HG03175 (cell line): Measurements from ENCODE around the gene RAB11FIP2.
"Not testable (repeated sequence)": the region's sequence is repeated elsewhere in the genome, so short reads cannot be mapped to it uniquely, and the experiment has no call there.

Source experiments
- ATAC-seq: cut with Tn5 transposase; IDR thresholded peaks from one replicate; pipeline ENCODE4 v1.9.1; 2021; ENCODE audit warnings: mild to moderate bottlenecking, moderate library complexity; ENCODE audit not compliant: unreplicated experiment

The RAB11FIP2 gene

GRCh38 chr10:118046395-118047156, at the start of gene RAB11FIP2:
Gene RAB11FIP2 (minus strand): TSS chr10:118046941. CDS start chr10:118046163, 778 bp downstream.
- peak; percentile 97 for ATAC-seq

GRCh38 chr10:118096022-118096421, 49.3 kb upstream of the RAB11FIP2 start:
- ATAC-seq: no peak

GRCh38 chr10:118092209-118092608, 45.5 kb upstream of the RAB11FIP2 start:
- no peak for ATAC-seq

- no peak for ATAC-seq
Measured at GRCh38 chr10:118080817-118081216, 34.1 kb upstream of the RAB11FIP2 start.

- no peak for ATAC-seq
Measured at GRCh38 chr10:118076705-118077104, 30.0 kb upstream of the RAB11FIP2 start.

GRCh38 chr10:118072840-118073239, 26.1 kb upstream of the RAB11FIP2 start:
- no peak for ATAC-seq

GRCh38 chr10:118067389-118067788, 20.6 kb upstream of the RAB11FIP2 start:
- ATAC-seq: not testable (repeated sequence)

- no peak for ATAC-seq
Measured at GRCh38 chr10:118062798-118063238, 16.1 kb upstream of the RAB11FIP2 start.

- ATAC-seq: no peak
Measured at GRCh38 chr10:118058371-118058770, 11.6 kb upstream of the RAB11FIP2 start.

GRCh38 chr10:118057361-118057760, 10.6 kb upstream of the RAB11FIP2 start:
- no peak for ATAC-seq

- ATAC-seq: no peak
Measured at GRCh38 chr10:118054383-118054782, 7.6 kb upstream of the RAB11FIP2 start.

GRCh38 chr10:118052816-118053215, 6.1 kb upstream of the RAB11FIP2 start:
- no peak for ATAC-seq

GRCh38 chr10:118047880-118048279, 1.1 kb upstream of the RAB11FIP2 start:
- no peak for ATAC-seq

GRCh38 chr10:118047157-118047719, 497 bp upstream of the RAB11FIP2 start:
- ATAC-seq: peak; percentile 28

GRCh38 chr10:118045837-118046394, 825 bp downstream of the RAB11FIP2 start:
- ATAC-seq: peak; percentile 25

GRCh38 chr10:118045158-118045836, 1.4 kb downstream of the RAB11FIP2 start:
- no peak for ATAC-seq

GRCh38 chr10:118042827-118043242, 3.9 kb downstream of the RAB11FIP2 start:
- ATAC-seq: no peak

- no peak for ATAC-seq
Measured at GRCh38 chr10:118042336-118042735, 4.4 kb downstream of the RAB11FIP2 start.

- ATAC-seq: no peak
Measured at GRCh38 chr10:118041316-118041715, 5.4 kb downstream of the RAB11FIP2 start.

- ATAC-seq: no peak
Measured at GRCh38 chr10:118036281-118036875, 10.4 kb downstream of the RAB11FIP2 start.

- ATAC-seq: no peak
Measured at GRCh38 chr10:118035354-118036005, 11.3 kb downstream of the RAB11FIP2 start.
